Endothelial cell of hepatic sinusoid (primary cell): Measurements from ENCODE around the gene CLSTN1.

Source experiments
- in situ Hi-C: cut with HindIII; loops from 2 replicates; pipeline ENCODE4 v1.10.0; 2017; ENCODE audit warnings: low sequenced_read_pairs

The CLSTN1 gene

DNA sequence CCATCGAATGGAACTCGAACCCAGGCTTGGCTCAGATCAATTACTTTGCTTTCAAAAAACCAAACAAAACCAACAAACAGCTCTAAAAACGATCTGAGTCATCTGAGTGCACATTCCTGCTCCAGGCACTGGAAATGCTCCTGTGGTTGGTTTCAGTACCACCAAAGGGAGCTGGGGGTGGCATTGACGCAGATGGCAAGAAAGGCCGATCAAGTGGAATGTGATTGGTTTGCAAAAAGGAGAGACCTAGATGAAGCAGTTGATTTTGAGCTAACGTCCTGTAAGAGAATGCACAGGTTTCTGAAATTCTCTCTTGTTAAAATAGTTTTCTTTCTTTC lies 132.7 kb downstream of the CLSTN1 start:
- in situ Hi-C loops: no loop called here

GRCh38 chr1:9690440-9691107 lies 133.2 kb downstream of the CLSTN1 start:
- in situ Hi-C loops: no loop called here

DNA sequence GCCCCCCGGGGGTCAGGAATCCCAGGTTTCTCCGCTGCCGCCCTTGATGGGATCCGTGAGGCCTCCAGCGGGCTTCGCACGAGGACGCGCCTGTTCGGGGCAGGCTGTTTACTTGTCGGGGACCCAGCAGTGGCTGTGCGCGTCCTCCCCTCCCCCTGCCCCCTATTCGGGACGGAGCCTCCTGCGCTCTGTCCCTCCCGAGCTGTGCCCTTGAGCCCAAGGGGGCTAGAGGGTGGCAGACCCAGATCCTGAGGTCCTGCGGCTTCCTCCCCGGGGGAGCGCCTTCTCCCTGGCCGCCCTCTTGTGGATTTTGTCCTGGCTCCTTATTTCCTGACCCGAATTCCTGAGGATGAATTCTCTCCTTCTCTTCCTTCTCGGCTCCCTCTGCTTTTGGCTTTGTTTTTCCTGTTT lies 133.8 kb downstream of the CLSTN1 start:
- in situ Hi-C loops: no loop called here

DNA sequence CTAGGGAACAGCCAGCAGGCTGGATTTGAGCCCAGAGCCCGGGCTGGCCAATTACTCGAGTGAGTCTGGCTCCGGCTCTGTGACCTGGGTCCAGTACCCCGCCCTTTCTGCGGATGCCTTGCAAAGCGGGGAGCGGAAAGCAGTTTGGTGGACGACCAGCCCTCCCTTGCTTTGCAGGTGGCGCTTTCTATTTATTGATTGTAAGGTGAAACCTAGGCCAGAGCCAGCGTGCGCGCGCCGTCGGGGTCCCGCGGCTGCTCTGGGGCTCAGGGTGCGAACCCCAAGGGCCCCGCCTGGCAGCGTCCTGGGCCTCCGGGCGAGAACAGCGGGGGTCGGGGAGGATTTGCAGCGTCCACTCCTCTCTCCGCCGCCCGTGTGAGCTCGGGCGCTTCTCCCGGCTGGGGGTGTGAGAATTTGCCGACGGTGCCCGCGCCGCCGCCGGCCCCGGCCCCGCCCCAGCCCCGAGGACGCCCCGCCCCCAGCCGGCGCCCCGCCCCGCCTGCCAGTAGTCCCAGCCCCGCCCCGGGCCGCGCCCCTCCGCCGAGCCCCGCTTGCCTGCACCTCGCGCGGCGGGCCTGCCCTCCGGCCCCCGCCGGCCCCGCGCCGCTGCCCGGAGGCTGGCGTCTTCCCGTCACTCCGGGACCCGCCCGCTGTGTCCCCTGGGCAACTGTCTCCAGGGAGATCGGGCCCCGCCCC lies 134.6 kb downstream of the CLSTN1 start:
- in situ Hi-C loops: no loop called here

- in situ Hi-C loops: no loop called here
These were observed 135.2 kb downstream of the CLSTN1 start for GRCh38 chr1:9688599-9688998.

DNA sequence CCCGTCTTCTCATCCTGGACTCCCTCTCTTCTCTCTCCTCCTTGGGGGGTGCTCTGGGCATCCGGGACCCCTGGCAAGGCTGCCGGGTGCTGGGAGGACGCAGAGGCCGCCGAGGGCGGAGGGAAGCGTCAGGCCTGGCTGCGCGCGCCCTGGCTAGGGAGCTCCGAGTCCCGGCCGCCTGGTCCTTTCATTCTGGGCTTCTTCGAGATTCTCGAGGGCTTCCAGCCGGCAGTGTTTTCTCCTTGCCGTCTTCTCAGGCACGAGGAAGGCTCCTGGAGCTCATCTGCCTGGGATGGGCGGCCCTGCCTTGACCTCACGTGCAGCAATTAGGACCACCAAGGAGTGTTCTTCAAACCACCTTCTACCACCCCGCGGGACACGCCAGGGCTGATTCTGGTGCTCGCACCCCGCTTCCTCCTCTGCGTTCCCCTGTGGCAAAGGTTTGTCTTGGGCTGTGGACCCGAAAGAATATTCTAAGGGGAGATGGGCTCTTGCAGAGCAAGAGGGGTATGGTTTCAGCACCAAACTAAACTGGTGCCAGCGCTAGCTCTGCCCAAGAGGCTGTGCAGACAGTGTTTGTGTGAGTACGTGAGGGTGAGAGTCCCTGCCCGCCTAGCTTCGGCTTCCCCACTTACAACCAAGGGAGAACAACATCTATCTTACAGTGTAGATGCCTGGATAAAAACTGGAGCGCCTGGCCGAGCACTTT lies 135.7 kb downstream of the CLSTN1 start:
- in situ Hi-C loops: no loop called here

DNA sequence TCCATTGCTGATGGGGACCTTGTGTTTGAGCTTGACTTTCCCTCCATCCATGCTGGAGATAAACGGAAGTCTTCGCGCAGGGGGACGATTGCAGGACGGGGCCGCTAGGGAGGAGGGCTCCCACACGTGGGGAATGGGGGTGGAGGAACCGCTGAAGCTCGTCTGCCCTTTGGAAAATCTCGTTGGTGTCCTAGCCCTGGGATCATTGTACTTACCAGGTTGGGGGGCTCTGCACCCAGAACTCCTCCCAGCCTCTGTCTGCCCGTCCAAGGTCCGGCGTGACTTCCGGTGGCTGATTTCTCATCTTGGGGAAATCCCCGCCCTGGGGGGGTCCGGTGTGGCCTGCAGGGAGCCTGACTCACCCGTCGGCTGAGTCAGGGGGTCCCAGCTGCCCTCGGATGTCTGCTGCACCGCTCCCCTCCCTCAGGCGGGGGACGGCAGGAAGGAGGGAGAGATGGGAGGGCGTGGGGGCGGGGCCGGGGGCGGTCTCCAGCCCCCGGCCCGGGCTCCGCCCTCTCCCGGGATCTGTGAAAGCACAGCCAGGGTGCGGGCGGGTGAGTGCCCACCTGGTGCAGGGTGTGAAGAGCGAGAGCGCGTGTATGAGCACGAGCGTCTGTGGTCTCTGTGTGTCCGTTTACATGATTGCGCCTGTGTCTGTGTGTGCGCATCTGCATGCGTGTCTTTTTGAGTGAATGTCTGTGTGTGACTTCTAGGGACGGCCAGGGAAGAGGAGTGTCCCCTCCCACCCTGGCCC lies 136.5 kb downstream of the CLSTN1 start:
- in situ Hi-C loops: no loop called here

DNA sequence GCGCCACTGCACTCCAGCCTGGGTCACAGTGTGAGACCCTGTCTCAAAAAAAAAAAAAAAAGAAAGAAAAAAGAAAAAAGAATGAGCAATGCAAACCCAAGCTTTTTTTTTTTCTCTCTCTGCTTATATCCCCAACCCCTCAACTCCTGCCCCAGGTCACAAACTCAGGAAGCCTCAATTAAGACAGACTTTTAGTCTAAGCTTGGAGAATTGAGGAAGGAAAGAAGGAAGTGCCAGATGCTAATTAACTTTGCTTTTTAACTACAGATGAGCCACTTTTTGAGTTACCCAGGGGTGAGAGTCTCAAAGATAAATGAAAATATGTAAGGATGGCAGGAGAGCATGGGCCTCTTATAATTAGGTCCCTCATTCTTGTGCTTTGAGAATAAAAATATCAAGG lies 139.0 kb downstream of the CLSTN1 start:
- in situ Hi-C loops: no loop called here

- in situ Hi-C loops: no loop called here
These were observed 142.9 kb downstream of the CLSTN1 start for GRCh38 chr1:9680828-9681227.

DNA sequence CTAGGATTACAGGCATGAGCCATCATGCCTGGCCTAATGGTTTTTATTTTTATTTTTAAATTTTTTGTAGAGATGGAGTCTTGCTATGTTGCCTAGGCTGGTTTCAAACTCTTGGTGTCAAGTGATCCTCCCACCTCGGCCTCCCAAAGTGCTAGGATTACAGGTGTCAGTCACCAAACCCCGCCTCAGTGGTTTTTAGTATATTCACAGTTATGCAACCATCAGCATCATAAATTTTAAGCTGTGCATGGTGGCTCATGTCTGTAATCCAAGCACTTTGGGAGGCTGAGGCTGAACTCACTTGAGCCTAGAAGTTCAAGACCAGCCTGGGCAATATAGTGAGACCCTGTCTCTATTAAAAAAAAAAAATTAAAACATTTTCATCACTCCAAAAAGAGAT lies 143.7 kb downstream of the CLSTN1 start:
- in situ Hi-C loops: no loop called here
